Stimulated activated memory B cell treated with anti-CD40 and anti-IgM and Interleukin-4, amounts not matched to agents 10 μg/mL and 1 μg/mL and 100 μg/mL, for 72 hours (primary cell): ENCODE data around the gene EPHA3.
A peak's percentile ranks its signal among the peaks of the same experiment; 100 is the strongest.

Experiments
- ATAC-seq: fragments of 150-1000 bp; cut with Tn5 transposase; 2 replicates; pipeline ENCODE4 v1.10.0; 2021
- H3K27ac Mint-ChIP-seq: one replicate; pipeline ENCODE4 v1.8.0; 2022; ENCODE audit warnings: mild to moderate bottlenecking, mixed read lengths
- H3K27me3 Mint-ChIP-seq: one replicate; pipeline ENCODE4 v1.8.0; 2022; ENCODE audit warnings: mixed read lengths
- H3K36me3 Mint-ChIP-seq: one replicate; pipeline ENCODE4 v1.8.0; 2022; ENCODE audit warnings: mixed read lengths
- H3K4me1 Mint-ChIP-seq: one replicate; pipeline ENCODE4 v1.8.0; 2022; ENCODE audit warnings: mixed read lengths
- H3K4me3 Mint-ChIP-seq: one replicate; pipeline ENCODE4 v1.8.0; 2022; ENCODE audit warnings: mild to moderate bottlenecking, moderate library complexity, mixed read lengths
- H3K9me3 Mint-ChIP-seq: one replicate; pipeline ENCODE4 v1.8.0; 2022; ENCODE audit warnings: mixed read lengths

Gene EPHA3

DNA sequence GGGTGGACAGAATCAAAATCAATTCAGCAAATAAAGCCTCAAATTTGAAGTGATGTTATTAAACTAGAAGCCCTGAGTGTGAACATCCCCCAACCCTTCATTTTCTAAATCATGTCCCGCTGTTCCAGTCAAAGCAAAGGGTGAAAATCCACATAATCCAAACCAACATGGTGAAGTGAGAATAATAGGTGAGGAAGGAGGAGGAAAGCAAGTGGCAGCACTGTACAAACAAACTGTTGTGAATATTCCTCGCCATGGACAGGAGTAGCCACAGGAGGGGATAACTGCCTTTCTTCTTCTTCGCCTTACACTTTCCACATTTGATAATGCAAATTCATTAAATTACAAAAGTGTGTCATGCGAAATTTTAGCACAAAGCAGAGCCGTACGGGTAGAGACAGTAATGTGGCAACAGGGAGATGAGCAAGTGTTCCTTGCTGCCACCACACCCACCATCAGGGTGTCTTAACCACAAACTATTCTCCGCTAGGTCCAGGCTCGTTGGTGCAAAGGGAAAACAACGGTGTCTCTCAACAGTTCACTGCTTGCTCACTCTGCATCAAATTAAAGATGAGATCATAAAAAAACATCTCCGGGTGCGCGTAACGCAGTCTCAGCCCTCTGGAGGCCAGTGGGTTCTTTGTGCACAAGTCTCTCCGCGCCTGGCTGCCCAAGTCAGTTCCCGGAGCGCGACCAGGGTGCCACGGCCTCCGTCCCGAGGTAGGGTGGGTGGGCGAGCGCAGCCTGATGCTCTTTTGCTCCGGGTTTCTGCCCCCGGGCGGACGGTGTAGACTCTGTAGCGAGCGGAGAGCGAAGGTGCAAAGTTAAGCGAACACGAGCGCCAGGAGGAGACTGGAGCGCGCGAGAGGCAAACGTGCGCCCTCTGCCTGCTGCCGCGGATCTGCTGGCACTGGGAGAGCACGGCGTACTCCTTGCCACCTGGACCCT is 6.7 kb downstream of the EPHA3 start:
- Mint-ChIP-seq H3K36me3 (no peaks in the 10 kb centered on the region), H3K4me3 (peak overlapping the region; percentile 75), H3K4me1 (peaks cover 8% of the 10 kb centered on the region), H3K27ac (no peak overlapping the region), H3K9me3 (no peaks in the 10 kb centered on the region), H3K27me3 (peaks cover 7% of the 10 kb centered on the region)
- peak; percentile 82 for ATAC-seq

DNA sequence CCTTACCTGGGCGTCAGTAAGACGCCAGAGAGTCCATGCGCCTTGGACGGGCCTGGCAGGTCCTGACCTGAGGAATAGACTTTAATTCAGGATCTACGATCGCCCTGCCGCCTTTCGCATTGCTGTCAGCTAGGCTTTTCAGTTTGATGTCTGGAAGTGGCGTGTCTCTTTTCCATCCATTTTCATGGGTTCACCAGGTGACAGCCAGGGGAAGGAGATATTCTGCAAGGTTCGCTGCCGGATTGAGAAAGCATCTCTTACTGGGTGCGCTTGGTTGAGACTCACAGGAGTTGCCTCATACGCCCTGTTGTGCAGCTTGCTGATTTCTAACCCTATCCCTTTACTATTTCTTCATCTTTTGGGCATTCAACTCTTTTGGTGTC is 7.4 kb downstream of the EPHA3 start:
- peak; percentile 16 for ATAC-seq
- H3K27ac Mint-ChIP-seq = no peak overlapping the region
- H3K36me3 Mint-ChIP-seq = no peaks in the 10 kb centered on the region
- peaks cover 7% of the 10 kb centered on the region for H3K27me3 Mint-ChIP-seq
- peaks cover 8% of the 10 kb centered on the region for H3K4me1 Mint-ChIP-seq
- H3K9me3 Mint-ChIP-seq = no peaks in the 10 kb centered on the region
- H3K4me3 Mint-ChIP-seq = no peak overlapping the region

DNA sequence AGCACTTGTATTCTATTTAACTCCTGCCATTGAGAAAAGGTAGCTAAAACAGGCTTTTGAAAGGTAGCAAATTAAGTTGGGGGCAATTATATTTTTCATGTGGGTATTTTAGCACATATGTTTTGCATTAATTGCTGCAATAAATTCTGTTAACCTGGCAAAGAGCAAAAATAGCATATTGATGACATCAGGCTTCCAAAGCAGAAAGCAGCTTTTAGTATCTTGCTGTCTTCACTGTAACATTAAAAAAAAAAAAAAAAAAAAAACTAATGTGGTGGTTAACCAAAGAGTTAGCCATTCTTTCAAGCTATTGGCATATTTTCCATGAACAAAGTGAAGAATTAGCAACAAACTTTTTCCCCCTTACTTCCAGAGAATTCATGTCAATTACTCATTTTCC is 9.1 kb downstream of the EPHA3 start:
- peaks cover 7% of the 10 kb centered on the region for H3K27me3 Mint-ChIP-seq
- no peaks in the 10 kb centered on the region for H3K36me3 Mint-ChIP-seq
- no peak for ATAC-seq
- H3K9me3 Mint-ChIP-seq = no peaks in the 10 kb centered on the region
- peaks cover 8% of the 10 kb centered on the region for H3K4me1 Mint-ChIP-seq
- no peak overlapping the region for H3K27ac Mint-ChIP-seq
- no peak overlapping the region for H3K4me3 Mint-ChIP-seq

- Mint-ChIP-seq H3K4me1 (no peaks in the 10 kb centered on the region), H3K4me3 (no peak overlapping the region), H3K27ac (no peak overlapping the region), H3K9me3 (no peaks in the 10 kb centered on the region), H3K36me3 (no peaks in the 10 kb centered on the region), H3K27me3 (no peaks in the 10 kb centered on the region)
- ATAC-seq = no peak
Observed at GRCh38 chr3:89138048-89138447, 30.6 kb downstream of the EPHA3 start.

DNA sequence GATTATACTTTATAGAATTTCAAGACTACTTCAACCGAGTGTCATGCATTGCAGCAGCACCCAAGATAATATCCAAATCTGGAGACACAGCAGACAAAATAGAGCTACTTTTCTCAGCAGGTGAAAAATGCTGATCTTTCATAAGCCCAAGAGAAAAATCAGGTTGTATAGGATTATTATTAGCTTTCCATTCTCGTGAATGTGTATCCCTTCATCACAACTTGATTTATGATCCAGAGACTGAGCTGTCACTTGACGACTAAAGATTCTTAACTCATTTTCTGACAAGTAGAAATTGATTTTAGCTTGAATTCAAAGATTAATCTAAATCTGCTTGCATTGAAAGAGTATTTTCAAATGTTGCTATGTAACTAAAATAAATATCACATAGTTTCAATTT is 32.4 kb downstream of the EPHA3 start:
- no peaks in the 10 kb centered on the region for H3K9me3 Mint-ChIP-seq
- no peak overlapping the region for H3K27ac Mint-ChIP-seq
- H3K4me3 Mint-ChIP-seq = no peak overlapping the region
- ATAC-seq = no peak
- H3K27me3 Mint-ChIP-seq = no peaks in the 10 kb centered on the region
- no peaks in the 10 kb centered on the region for H3K36me3 Mint-ChIP-seq
- H3K4me1 Mint-ChIP-seq = no peaks in the 10 kb centered on the region

GRCh38 chr3:89144080-89144479 is 36.7 kb downstream of the EPHA3 start:
- H3K27ac Mint-ChIP-seq = no peak overlapping the region
- H3K9me3 Mint-ChIP-seq = no peaks in the 10 kb centered on the region
- no peak for ATAC-seq
- no peaks in the 10 kb centered on the region for H3K27me3 Mint-ChIP-seq
- no peaks in the 10 kb centered on the region for H3K4me1 Mint-ChIP-seq
- H3K4me3 Mint-ChIP-seq = no peak overlapping the region
- no peaks in the 10 kb centered on the region for H3K36me3 Mint-ChIP-seq

DNA sequence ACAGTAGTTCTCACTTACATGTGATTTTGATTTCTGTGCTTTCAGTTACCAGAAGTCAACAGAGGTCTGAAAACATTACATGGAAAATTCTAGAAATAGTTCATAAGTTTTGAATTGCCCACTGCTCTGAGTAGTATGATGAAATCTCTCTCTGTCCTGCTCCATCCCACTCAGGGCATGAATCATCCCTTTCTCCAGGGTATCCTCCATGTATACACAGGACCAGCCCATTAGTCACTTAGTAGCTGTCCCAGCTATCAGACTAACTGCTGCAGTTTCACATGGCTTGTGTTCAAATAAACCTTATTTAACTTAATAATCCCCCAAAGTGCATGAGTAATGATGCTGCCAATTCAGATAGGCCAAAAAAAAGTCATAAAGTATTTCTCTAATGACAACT is 38.6 kb downstream of the EPHA3 start:
- no peaks in the 10 kb centered on the region for H3K36me3 Mint-ChIP-seq
- H3K27ac Mint-ChIP-seq = no peak overlapping the region
- no peaks in the 10 kb centered on the region for H3K9me3 Mint-ChIP-seq
- no peaks in the 10 kb centered on the region for H3K27me3 Mint-ChIP-seq
- no peaks in the 10 kb centered on the region for H3K4me1 Mint-ChIP-seq
- no peak overlapping the region for H3K4me3 Mint-ChIP-seq
- no peak for ATAC-seq

- Mint-ChIP-seq H3K27ac (no peak overlapping the region), H3K27me3 (no peaks in the 10 kb centered on the region)
- ATAC-seq = no peak
Observed at GRCh38 chr3:89154416-89154815, 47.0 kb downstream of the EPHA3 start.

GRCh38 chr3:89155811-89156210 is 48.4 kb downstream of the EPHA3 start:
- ATAC-seq = no peak
- Mint-ChIP-seq H3K9me3 (no peaks in the 10 kb centered on the region), H3K27ac (no peak overlapping the region), H3K27me3 (no peaks in the 10 kb centered on the region), H3K36me3 (no peaks in the 10 kb centered on the region), H3K4me3 (no peak overlapping the region), H3K4me1 (no peaks in the 10 kb centered on the region)

More at GRCh38 chr3:89154416-89154815, 47.0 kb downstream of the EPHA3 start:
- H3K4me1 Mint-ChIP-seq = no peaks in the 10 kb centered on the region
- H3K9me3 Mint-ChIP-seq = no peaks in the 10 kb centered on the region
- no peak overlapping the region for H3K4me3 Mint-ChIP-seq
- no peaks in the 10 kb centered on the region for H3K36me3 Mint-ChIP-seq

- Mint-ChIP-seq H3K4me1 (no peaks in the 10 kb centered on the region), H3K4me3 (no peak overlapping the region)
Observed at GRCh38 chr3:89157575-89157974, 50.2 kb downstream of the EPHA3 start.

GRCh38 chr3:89159605-89160004 is 52.2 kb downstream of the EPHA3 start:
- H3K27me3 Mint-ChIP-seq = no peaks in the 10 kb centered on the region
- no peak overlapping the region for H3K4me3 Mint-ChIP-seq
- H3K27ac Mint-ChIP-seq = no peak overlapping the region

More at GRCh38 chr3:89157575-89157974, 50.2 kb downstream of the EPHA3 start:
- ATAC-seq = no peak
- Mint-ChIP-seq H3K27me3 (no peaks in the 10 kb centered on the region), H3K9me3 (no peaks in the 10 kb centered on the region), H3K36me3 (no peaks in the 10 kb centered on the region), H3K27ac (no peak overlapping the region)

DNA sequence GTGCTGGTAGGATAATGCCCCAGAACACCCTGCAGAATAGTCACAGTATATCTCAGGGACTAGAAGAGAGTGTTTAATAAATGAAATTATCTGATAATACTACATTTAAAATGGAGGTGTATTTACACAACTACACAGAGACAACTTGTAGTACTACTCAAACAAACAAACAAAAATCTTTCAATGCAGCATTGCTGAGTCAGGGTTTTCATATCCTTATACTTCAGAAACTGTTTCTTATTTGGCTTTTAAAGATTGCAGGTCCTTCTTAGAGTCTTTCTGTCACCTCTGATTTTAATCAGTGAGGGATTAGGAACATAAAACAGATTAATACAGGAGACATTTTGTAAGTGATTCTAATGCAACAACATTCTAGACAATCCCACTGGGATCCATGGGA is 57.4 kb downstream of the EPHA3 start:
- Mint-ChIP-seq H3K9me3 (no peaks in the 10 kb centered on the region), H3K27me3 (no peaks in the 10 kb centered on the region), H3K36me3 (no peaks in the 10 kb centered on the region), H3K4me1 (no peaks in the 10 kb centered on the region), H3K4me3 (no peak overlapping the region), H3K27ac (no peak overlapping the region)
- no peak for ATAC-seq

More at GRCh38 chr3:89159605-89160004, 52.2 kb downstream of the EPHA3 start:
- no peak for ATAC-seq
- Mint-ChIP-seq H3K4me1 (no peaks in the 10 kb centered on the region), H3K36me3 (no peaks in the 10 kb centered on the region), H3K9me3 (no peaks in the 10 kb centered on the region)

DNA sequence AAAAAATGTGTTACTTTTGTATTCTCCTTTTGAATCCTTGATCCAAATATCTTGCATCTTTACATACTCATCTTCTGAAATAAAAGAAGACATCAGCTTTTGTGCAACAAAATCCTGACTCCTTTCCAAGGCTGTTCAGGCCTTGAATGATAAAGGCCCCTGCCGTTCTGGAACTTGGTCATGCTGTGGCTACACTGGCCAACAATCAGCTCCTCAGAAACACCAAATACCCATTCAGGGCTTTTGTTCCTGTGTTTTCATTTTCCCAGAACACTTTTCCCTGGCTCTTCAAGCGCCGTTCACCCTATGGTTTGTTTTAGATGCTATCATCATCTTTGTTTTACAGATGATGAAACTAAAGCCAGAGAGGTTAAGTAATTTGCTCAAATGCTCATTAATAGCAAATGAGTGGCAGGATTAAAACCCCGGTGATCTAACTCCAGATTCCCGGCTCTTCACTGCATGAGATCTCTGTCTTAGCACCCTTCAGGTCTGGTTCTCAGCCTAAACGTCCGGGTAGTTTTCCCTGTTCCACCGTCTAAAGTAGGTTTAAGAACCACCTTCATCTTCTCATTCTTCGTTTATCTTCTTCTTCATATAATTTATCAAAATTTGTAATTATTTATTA is 58.3 kb downstream of the EPHA3 start:
- no peaks in the 10 kb centered on the region for H3K4me1 Mint-ChIP-seq
- H3K27me3 Mint-ChIP-seq = no peaks in the 10 kb centered on the region
- ATAC-seq = no peak
- H3K9me3 Mint-ChIP-seq = no peaks in the 10 kb centered on the region
- H3K27ac Mint-ChIP-seq = no peak overlapping the region
- no peak overlapping the region for H3K4me3 Mint-ChIP-seq
- H3K36me3 Mint-ChIP-seq = no peaks in the 10 kb centered on the region

DNA sequence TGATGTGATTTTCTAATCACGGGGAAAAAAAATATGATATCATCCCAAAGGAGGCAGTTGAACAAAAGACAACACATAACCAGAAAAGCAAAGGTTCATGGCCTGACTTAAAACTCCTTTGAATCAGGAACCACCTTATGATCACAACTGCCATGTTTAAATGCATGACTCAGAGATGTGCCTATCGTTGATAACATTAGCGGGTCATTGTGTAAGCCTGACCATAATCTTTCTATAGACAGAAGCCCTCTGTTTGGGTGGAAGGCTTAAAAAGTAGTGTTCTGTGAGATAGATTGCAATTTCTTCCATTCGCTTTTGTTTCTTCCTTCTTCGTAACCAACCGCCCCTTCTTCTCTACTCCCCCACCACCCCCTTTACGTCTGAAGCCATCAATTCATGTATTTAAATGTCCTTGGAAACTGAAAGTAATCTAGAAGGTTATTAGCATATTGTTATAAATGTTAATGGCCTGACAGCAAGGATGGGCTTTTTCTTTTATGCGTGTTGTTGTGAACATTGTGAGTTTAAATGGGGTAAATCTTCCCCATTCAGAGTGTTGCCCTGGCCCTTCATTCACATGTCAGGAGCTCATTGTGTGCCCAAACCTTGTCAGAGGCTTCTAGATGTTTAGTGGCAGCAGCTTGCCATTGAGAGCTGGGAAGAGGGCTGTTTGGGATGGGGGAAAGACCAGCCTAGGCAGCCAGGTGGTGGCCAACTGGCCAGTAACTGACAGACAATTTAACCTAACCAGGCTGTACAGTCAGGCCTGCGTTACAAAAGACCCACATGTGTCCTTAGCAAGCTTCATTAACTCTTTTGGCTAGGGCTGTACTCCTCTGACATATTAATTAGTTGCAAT is 64.5 kb downstream of the EPHA3 start:
- no peak overlapping the region for H3K4me3 Mint-ChIP-seq
- no peak for ATAC-seq
- H3K27me3 Mint-ChIP-seq = no peaks in the 10 kb centered on the region
- no peak overlapping the region for H3K27ac Mint-ChIP-seq
- H3K9me3 Mint-ChIP-seq = no peaks in the 10 kb centered on the region
- H3K36me3 Mint-ChIP-seq = no peaks in the 10 kb centered on the region
- no peaks in the 10 kb centered on the region for H3K4me1 Mint-ChIP-seq

- H3K9me3 Mint-ChIP-seq = no peaks in the 10 kb centered on the region
- ATAC-seq = no peak
- no peak overlapping the region for H3K4me3 Mint-ChIP-seq
- no peak overlapping the region for H3K27ac Mint-ChIP-seq
- H3K4me1 Mint-ChIP-seq = no peaks in the 10 kb centered on the region
- no peaks in the 10 kb centered on the region for H3K36me3 Mint-ChIP-seq
- H3K27me3 Mint-ChIP-seq = no peaks in the 10 kb centered on the region
Observed at GRCh38 chr3:89173546-89173945, 66.1 kb downstream of the EPHA3 start.
